Bronchial epithelial cell (primary cell): ENCODE results near the gene CLCNKB. TPM values are rescaled to one million over a fixed set of nuclear protein-coding genes. Genes with fewer than 3 reads are reported as not detected.
"Not testable (repeated sequence)": the region's sequence is repeated elsewhere in the genome, so short reads cannot be mapped to it uniquely, and the experiment has no call there.

Source experiments
- DNase-seq: peaks from one replicate; pipeline ENCODE4 v3.0.0-alpha.2; 2010; ENCODE audit warnings: low read depth
- FAIRE-seq: peaks from 2 replicates; lab custom pipeline; 2011; peaks lifted over from hg19 to GRCh38; lab: Jason Lieb, UNC
- H3K27me3 ChIP-seq: 2 replicates; pipeline ENCODE4 v1.5.1; 2011; ENCODE audit warnings: low read length; ENCODE audit not compliant: control insufficient read depth, insufficient read depth
- H3K36me3 ChIP-seq: 2 replicates; pipeline ENCODE4 v1.5.1; 2011; ENCODE audit warnings: low read length; ENCODE audit not compliant: control insufficient read depth, insufficient read depth
- H3K4me3 ChIP-seq: 2 replicates; pipeline ENCODE4 v1.5.1; 2011; ENCODE audit warnings: mild to moderate bottlenecking, low read depth, low read length, control low read depth
- CTCF ChIP-seq: IDR thresholded peaks from 2 replicates; pipeline ENCODE4 v1.5.1; 2011; ENCODE audit warnings: mild to moderate bottlenecking, moderate library complexity, low read length, control low read depth, inconsistent platforms; ENCODE audit not compliant: insufficient read depth, severe bottlenecking
- total RNA-seq: library from RNA; depleted of rRNA; stranded (reverse); fragments of >200 nt; gene quantifications from 2 replicates; pipeline ENCODE4 v1.2.1, GENCODE V29; 2014

The CLCNKB gene
- total RNA-seq, 1 donor from 2014 or later = under 0.01 TPM

- Histone ChIP-seq H3K36me3 (no peaks in the 10 kb centered on the region), H3K27me3 (peaks cover 2% of the 10 kb centered on the region), H3K4me3 (no peak overlapping the region)
- FAIRE-seq = no peak
- no peak for TF ChIP-seq CTCF
- no peak for DNase-seq
Measured at GRCh38 chr1:16026723-16027484, 16.7 kb upstream of the CLCNKB start.

- DNase-seq (no peak), FAIRE-seq (no peak)
- TF ChIP-seq CTCF = no peak
Measured at GRCh38 chr1:16028237-16029002, 15.2 kb upstream of the CLCNKB start.

GRCh38 chr1:16029003-16029268 lies 14.6 kb upstream of the CLCNKB start:
- H3K4me3 ChIP-seq, DNase-seq, FAIRE-seq: not testable (repeated sequence)

More at GRCh38 chr1:16028237-16029002, 15.2 kb upstream of the CLCNKB start:
- Histone ChIP-seq H3K27me3 (peaks cover 2% of the 10 kb centered on the region), H3K36me3 (no peaks in the 10 kb centered on the region), H3K4me3 (no peak overlapping the region)

GRCh38 chr1:16029288-16029687 lies 14.3 kb upstream of the CLCNKB start:
- no peak overlapping the region for H3K4me3 ChIP-seq

More at GRCh38 chr1:16029003-16029268, 14.6 kb upstream of the CLCNKB start:
- not testable (repeated sequence) for H3K27me3 ChIP-seq, H3K36me3 ChIP-seq

GRCh38 chr1:16031551-16031950 lies 12.0 kb upstream of the CLCNKB start:
- TF ChIP-seq CTCF = no peak
- FAIRE-seq (peak; percentile 97), DNase-seq (no peak)
- Histone ChIP-seq H3K27me3 (no peaks in the 10 kb centered on the region), H3K36me3 (no peaks in the 10 kb centered on the region), H3K4me3 (no peak overlapping the region)

More at GRCh38 chr1:16029288-16029687, 14.3 kb upstream of the CLCNKB start:
- no peak for TF ChIP-seq CTCF
- no peak for FAIRE-seq
- Histone ChIP-seq H3K36me3 (no peaks in the 10 kb centered on the region), H3K27me3 (peaks cover 2% of the 10 kb centered on the region)
- DNase-seq = no peak

- DNase-seq = peak; percentile 61
- FAIRE-seq = no peak
- H3K27me3 ChIP-seq = no peaks in the 10 kb centered on the region
- H3K36me3 ChIP-seq = no peaks in the 10 kb centered on the region
- H3K4me3 ChIP-seq = no peak overlapping the region
- TF ChIP-seq CTCF = peak; percentile 88
Measured at GRCh38 chr1:16032388-16033102, 11.0 kb upstream of the CLCNKB start.

GRCh38 chr1:16033103-16033632 lies 10.4 kb upstream of the CLCNKB start:
- FAIRE-seq, DNase-seq, H3K4me3 ChIP-seq, H3K27me3 ChIP-seq, H3K36me3 ChIP-seq: not testable (repeated sequence)

- H3K27me3 ChIP-seq, FAIRE-seq, DNase-seq, H3K4me3 ChIP-seq, H3K36me3 ChIP-seq: not testable (repeated sequence)
Measured at GRCh38 chr1:16036461-16036860, 7.1 kb upstream of the CLCNKB start.
